HG03520 (cell line): ENCODE data around the gene SCARB1.

Experiments used
- ATAC-seq: cut with Tn5 transposase; IDR thresholded peaks from one replicate; pipeline ENCODE4 v1.9.1; 2021; ENCODE audit warnings: mild to moderate bottlenecking, moderate library complexity; ENCODE audit not compliant: unreplicated experiment

The SCARB1 gene

DNA sequence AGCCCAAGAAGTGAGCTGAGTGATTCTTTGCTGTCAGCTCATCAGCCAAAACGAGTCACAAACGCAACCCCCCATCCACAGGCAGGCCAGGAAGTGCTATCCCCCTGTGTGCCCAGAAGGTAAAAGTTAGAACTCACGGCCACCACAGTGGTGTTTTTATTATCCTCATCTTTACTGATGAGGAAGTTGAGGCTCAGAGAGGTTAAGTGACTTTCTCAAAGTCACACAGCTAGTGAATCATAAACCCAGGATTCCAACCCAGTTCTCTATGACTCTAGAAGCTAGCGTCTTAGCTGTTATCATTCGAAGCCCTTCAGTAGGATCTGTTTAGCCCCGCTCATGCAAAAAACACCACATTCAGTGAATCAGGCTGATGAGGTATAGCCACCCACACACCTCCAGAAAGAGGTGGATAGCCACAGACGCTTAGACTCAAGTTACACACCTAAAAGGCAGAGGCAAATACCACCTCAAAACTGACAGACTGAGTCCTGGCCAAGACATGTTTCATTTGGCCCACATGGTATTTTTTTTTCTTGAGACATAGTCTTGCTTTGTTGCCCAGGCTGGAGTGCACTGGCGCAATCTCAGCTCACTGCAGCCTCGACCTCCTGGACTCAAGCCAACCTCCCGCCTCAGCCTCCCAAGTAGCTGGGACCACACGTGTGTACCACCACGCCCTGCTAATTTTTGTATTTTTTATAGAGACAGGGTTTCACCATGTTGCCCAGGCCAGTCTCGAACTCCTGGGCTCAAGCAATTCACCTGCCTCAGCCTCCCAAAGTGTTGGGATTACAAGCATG, 100.7 kb downstream of the SCARB1 start:
- ATAC-seq: no peak

GRCh38 chr12:124762384-124762783, 101.3 kb downstream of the SCARB1 start:
- no peak for ATAC-seq

- no peak for ATAC-seq
These were observed 101.8 kb downstream of the SCARB1 start for GRCh38 chr12:124761871-124762270.

DNA sequence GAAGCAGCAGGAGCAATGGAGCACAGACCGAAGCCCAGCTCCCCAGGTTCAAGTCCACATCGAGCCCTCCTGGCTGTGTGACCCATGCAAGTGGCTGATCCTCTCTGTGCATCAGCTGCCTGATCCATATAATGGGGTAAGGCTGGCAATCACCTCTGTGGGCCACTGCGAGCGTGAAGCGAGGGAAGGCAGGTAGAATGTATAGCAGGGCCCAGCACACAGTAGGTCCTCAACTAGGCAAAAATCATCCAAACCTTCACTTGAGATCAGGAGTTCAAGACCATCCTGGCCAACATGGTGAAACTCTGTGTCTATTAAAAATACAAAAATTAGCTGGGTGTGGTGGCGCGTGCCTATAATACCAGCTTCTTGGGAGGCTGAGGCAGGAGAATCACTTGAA, 102.6 kb downstream of the SCARB1 start:
- no peak for ATAC-seq

- ATAC-seq: no peak
These were observed 103.1 kb downstream of the SCARB1 start for GRCh38 chr12:124760560-124760959.

DNA sequence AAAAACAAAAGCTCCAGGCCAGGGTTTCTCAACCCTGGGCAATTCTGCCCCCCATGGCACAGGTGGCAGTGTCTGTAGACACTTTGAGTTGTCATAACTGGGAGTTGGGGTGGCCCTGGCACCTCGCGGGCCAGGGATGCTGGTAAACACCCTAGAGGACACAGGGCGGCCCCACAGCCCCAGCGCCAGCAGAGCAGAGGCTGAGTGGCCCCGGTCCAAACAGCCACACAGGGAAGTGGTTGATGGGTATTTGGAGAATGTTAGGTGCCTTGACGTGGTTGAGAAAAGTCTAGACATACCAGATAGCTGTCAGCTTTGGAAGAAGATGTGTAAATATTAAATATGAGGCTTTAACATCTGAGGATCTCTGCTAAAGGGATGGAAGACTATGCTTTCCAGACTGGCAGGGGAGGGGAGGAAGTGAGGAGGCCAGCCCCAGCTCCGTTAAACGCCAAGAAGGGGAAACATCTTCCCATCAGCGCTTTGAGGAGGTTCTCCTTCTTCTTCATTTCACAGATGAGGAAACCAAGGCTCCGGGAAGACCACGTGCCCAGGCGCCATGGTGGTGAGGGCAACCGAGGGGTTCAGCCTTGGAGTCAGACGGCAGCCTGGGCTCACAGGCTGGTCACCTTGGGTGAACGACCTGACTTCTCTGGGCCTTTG, 103.7 kb downstream of the SCARB1 start:
- ATAC-seq: no peak

GRCh38 chr12:124758266-124759220, 105.1 kb downstream of the SCARB1 start:
- no peak for ATAC-seq

GRCh38 chr12:124757329-124757728, 106.3 kb downstream of the SCARB1 start:
- no peak for ATAC-seq

- no peak for ATAC-seq
These were observed 106.9 kb downstream of the SCARB1 start for GRCh38 chr12:124756760-124757159.

DNA sequence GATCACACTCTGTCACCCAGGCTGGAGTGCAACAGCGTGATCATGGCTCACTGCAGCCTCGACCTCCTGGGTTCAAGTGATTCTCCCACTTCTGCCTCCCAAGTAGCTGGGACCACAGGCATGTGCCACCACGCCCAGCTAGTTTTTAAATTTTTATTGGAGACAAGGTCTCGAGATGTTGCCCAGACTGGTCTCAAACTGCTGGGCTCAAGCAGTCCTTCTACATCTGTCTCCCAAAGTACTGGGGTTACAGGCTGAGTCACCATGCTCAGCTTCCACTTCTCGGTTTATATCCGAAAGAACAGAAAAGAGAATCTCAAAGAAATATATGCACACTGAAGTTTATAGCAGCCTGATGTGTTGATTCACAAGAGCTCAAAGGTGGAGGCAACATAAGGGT, 107.5 kb downstream of the SCARB1 start:
- ATAC-seq: no peak

- no peak for ATAC-seq
These were observed 107.9 kb downstream of the SCARB1 start for GRCh38 chr12:124755801-124756148.

DNA sequence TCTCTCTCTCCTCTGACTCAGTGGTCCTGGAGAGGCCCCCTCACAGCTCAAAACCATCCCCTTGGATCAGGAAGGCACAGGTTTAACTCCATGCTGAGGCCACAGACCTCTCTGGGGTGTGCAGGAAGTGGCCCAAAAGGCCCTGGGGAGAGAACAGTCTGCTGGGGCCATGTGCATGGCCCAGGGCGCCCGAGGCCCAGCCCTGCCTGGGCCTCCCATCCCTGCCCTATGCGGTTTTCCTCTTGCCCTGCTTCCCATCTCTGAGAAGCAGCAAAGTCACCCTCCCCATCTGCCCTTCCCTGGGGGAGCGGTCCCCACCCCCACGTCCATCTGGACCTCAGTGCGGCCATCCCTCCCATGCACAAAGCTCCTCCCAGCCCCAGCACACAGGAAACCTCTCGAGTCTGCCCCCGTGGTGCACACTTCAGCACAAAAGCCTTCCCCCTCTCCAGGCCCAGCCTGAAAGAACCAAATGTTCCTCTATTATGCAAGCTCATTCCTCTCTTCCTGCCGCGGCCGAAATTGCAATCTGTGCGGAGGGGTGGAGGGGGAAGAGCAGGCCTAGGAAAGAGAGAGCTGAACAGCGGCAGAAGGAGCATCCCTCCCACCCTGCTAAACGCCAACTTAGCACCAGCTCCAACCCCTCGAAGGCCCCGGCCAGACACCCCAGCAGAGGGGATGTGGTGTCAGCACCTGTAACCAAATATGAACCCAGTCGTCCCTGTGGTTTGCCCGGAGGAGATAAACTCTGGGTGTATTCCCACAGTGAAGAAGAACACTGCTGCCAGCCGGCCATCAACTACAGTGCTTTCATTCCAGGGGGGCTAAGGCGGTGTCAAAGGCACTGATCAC, 108.5 kb downstream of the SCARB1 start:
- no peak for ATAC-seq

GRCh38 chr12:124754491-124754890, 109.2 kb downstream of the SCARB1 start:
- ATAC-seq: no peak

DNA sequence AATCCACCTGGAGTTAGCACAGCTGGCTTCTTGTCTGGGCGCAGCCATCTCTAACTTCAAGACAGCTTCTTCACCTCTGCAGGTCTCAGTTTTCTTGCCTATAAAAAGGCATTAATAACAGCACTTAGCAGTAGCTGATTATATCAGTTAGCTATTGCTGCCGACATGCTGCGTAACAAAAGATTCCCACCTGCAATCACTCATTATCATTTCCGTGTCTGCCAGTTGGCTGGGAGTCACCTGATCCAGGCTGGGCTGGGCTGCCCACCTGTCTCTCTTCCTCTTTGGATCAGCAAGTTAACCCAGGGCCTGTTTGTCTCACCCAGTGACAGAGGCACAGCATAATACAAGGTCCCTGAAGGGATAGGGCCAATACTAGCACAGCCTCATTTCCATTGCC, 109.7 kb downstream of the SCARB1 start:
- ATAC-seq: no peak

- no peak for ATAC-seq
These were observed 110.5 kb downstream of the SCARB1 start for GRCh38 chr12:124753228-124753591.

GRCh38 chr12:124752437-124753227, 111.0 kb downstream of the SCARB1 start:
- no peak for ATAC-seq

DNA sequence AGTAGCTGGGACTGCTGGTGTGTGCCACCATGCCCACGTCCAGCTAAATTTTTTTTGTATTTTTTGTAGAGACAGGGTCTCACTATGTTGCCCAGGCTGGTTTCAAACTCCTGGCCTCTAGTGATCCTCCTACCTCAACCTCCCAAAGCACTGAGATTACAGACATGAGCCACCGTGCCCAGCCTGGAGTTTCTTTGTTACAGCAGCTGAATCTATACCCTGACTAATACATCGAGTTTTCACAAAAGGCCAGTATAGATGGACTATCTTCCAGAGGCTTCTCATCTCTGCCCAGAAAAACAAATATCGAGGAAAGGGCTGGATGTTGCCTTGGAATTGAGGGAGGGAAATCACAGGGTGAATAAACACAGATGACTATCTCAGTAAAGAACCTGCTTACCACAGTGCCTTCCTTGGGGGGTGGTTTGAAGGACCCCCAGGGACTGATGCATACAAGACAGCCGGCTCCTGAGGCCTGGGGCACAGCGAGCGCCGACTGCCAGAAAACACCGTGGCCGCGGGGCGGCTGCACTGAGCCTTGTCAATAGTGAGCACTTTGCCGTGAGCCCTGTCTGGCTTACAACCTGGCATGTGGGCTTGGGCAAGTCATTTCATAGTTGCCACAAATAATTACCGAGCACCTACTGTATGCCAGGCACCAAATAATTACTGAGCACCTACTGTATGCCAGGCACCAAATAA, 111.9 kb downstream of the SCARB1 start:
- ATAC-seq: no peak

- ATAC-seq: no peak
These were observed 112.7 kb downstream of the SCARB1 start for GRCh38 chr12:124750787-124751471.
